Right cardiac atrium (tissue), 5 donors: ENCODE data around the gene STAC3. TPM values are rescaled to one million over a fixed set of nuclear protein-coding genes. Genes with fewer than 3 reads are reported as not detected.
A peak's percentile ranks its signal among the peaks of the same experiment; 100 is the strongest.

Experiments
- ATAC-seq, 2 donors: fragments of 200-7000 bp; cut with Tn5 transposase; one replicate each; pipeline versions ENCODE4 v1.8.0 to v1.9.1; 2020; ENCODE audit warnings: moderate library complexity in 2 of 2, mild to moderate bottlenecking in 1 of 2
- DNase-seq, 3 donors: peaks; one replicate each; pipeline ENCODE4 v3.0.0-alpha.2; 2020
- H3K27ac ChIP-seq: one replicate; pipeline ENCODE4 v1.5.1; 2013; ENCODE audit warnings: mild to moderate bottlenecking, low read length, control low read depth, moderate library complexity
- H3K27me3 ChIP-seq: one replicate; pipeline ENCODE4 v1.6.1; 2013; ENCODE audit not compliant: control insufficient read depth, insufficient read depth
- H3K4me1 ChIP-seq: one replicate; pipeline ENCODE4 v1.6.1; 2013; ENCODE audit warnings: low read length; ENCODE audit not compliant: control insufficient read depth, insufficient read depth
- H3K4me3 ChIP-seq: one replicate; pipeline ENCODE4 v1.5.1; 2013; ENCODE audit warnings: low read length, control low read depth
- H3K9me3 ChIP-seq: one replicate; pipeline ENCODE4 v1.6.1; 2013; ENCODE audit warnings: low read length; ENCODE audit not compliant: control insufficient read depth
- WGBS: extraction: QIAGEN DNeasy Blood & Tissue Kit; methylation state at CpG from one replicate; pipeline ENCODE4 v1.1.7; 2013; 5-methylcytosine and 5-hydroxymethylcytosine counted together
- intact Hi-C, 4 donors: fragments of 100-400 bp; cut with DNase I; formaldehyde crosslinking; loops; one replicate each; pipeline versions ENCODE4 v1.11.0 to v1.14.0; 2022 to 2023
- polyA plus RNA-seq: library from polyadenylated mRNA; stranded (reverse); fragments of 200-250 nt; gene quantifications from one replicate; pipeline ENCODE4 v1.2.3, GENCODE V29; 2013
- total RNA-seq, 4 donors: library from RNA; stranded (reverse); fragmentation: NEBNext Ultra II Directional; extraction: Animal tissue kit (Norgen Biotek cat#: 25700); gene quantifications; one replicate each; pipeline ENCODE4 v1.2.1, GENCODE V29; 2021
- donor health status: healthy with polysubstance abuse.
- donor health status: DM: no; HTN: yes; CAD: no.
- donor health status: DM: no; HTN: no; CAD: no.
- donor health status: DM: no; HTN: yes; CAD: no; lungs with severe emphysema.
- donor health status: DM: yes; HTN: yes; CAD: no.

Gene STAC3
- total and polyA plus RNA-seq, 5 donors, result 0.91 to 2.3 (median 1.3) TPM

- peaks cover 4% of the 10 kb centered on the region for H3K4me1 ChIP-seq
- intact Hi-C loops, result loop anchor here in 3 of 4 donors (1.0 to 2.0 kb wide), 2 partner anchors 26 to 27 kb away; no protein-coding TSS in a partner anchor
- no peaks in the 10 kb centered on the region for H3K27me3 ChIP-seq
- H3K4me3 ChIP-seq, result no peak overlapping the region
- ATAC-seq (no peak), DNase-seq (peak in 1 of 3 donors; percentile 64)
- H3K9me3 ChIP-seq, result no peaks in the 10 kb centered on the region
- H3K27ac ChIP-seq, result no peak overlapping the region
- 67% methylated on average over 7 of the region's 7 CpGs for WGBS
These were observed 38.3 kb downstream of the STAC3 start for GRCh38 chr12:57212701-57213057.

GRCh38 chr12:57211791-57212700 lies 38.9 kb downstream of the STAC3 start:
- peaks cover 4% of the 10 kb centered on the region for H3K4me1 ChIP-seq
- ATAC-seq (no peak), DNase-seq (peak in 1 of 3 donors; percentile 77)
- intact Hi-C loops, result loop anchor here in 2 of 4 donors (2.0 kb wide), 1 partner anchor 27 kb away; no protein-coding TSS in a partner anchor
- no peak overlapping the region for H3K27ac ChIP-seq
- no peak overlapping the region for H3K4me3 ChIP-seq
- no peaks in the 10 kb centered on the region for H3K9me3 ChIP-seq
- no peaks in the 10 kb centered on the region for H3K27me3 ChIP-seq
- 82% methylated on average over 27 of the region's 27 CpGs for WGBS

DNA sequence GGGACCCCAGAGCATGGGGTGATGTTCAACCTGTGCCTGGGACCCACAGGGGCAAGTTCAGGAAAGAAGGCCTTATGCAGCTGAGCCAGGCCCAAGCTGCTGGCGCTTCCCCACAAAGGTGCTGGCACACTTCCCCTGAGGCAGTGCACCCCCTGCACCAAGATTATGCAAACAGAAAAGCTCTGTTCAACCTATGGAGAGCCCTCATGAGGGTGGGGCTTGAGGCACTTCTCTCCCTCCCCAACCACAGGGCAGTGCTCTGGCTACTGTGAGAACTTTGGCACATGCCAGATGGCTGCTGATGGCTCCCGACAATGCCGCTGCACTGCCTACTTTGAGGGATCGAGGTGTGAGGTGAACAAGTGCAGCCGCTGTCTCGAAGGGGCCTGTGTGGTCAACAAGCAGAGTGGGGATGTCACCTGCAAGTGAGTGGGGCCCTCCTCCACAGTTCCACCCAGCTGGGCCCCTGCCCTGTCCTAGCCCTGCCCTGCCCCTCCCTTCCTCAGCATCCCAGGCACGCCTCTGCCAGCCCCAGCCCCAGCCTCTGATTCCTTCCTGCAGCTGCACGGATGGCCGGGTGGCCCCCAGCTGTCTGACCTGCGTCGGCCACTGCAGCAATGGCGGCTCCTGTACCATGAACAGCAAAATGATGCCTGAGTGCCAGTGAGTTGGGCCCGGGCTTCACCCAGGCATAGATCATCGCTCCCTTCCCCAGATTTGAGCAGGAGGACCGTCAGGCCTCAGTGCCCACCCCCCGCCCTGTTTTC lies 39.9 kb downstream of the STAC3 start:
- 83% methylated on average over 16 of the region's 16 CpGs for WGBS
- intact Hi-C loops, result no loop called here
- peaks cover 4% of the 10 kb centered on the region for H3K4me1 ChIP-seq
- ATAC-seq, result no peak
- H3K4me3 ChIP-seq, result no peak overlapping the region
- no peaks in the 10 kb centered on the region for H3K9me3 ChIP-seq
- no peak overlapping the region for H3K27ac ChIP-seq
- DNase-seq, result peak in 1 of 3 donors; percentile 65
- H3K27me3 ChIP-seq, result no peaks in the 10 kb centered on the region

DNA sequence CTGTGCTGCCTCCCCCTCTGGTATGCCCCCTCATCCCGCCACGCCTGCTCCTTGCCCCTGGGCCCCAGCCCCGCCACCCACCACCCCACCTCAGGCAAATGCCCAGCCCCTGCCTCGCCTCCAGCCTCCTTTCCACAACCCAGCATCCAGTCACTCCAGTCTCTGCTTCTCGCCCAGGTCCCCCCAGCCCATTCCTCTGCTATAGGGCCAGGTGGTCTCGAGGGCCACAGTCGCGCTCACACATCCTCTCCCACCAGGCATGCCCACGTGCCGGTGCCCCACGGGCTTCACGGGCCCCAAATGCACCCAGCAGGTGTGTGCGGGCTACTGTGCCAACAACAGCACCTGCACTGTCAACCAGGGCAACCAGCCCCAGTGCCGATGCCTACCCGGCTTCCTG lies 40.5 kb downstream of the STAC3 start:
- WGBS, result 94% methylated on average over 15 of the region's 15 CpGs
- peak in 1 of 3 donors; percentile 67 for DNase-seq
- intact Hi-C loops, result no loop called here
- Histone ChIP-seq H3K9me3 (no peaks in the 10 kb centered on the region), H3K27ac (no peak overlapping the region), H3K27me3 (no peaks in the 10 kb centered on the region), H3K4me3 (no peak overlapping the region), H3K4me1 (peaks cover 4% of the 10 kb centered on the region)
- no peak for ATAC-seq

GRCh38 chr12:57209916-57210315 lies 41.1 kb downstream of the STAC3 start:
- Histone ChIP-seq H3K4me1 (peaks cover 4% of the 10 kb centered on the region), H3K27me3 (no peaks in the 10 kb centered on the region), H3K4me3 (no peak overlapping the region), H3K27ac (no peak overlapping the region), H3K9me3 (no peaks in the 10 kb centered on the region)
- ATAC-seq (no peak), DNase-seq (peak in 1 of 3 donors; percentile 33)
- intact Hi-C loops, result no loop called here
- WGBS, result 90% methylated on average over 8 of the region's 8 CpGs

DNA sequence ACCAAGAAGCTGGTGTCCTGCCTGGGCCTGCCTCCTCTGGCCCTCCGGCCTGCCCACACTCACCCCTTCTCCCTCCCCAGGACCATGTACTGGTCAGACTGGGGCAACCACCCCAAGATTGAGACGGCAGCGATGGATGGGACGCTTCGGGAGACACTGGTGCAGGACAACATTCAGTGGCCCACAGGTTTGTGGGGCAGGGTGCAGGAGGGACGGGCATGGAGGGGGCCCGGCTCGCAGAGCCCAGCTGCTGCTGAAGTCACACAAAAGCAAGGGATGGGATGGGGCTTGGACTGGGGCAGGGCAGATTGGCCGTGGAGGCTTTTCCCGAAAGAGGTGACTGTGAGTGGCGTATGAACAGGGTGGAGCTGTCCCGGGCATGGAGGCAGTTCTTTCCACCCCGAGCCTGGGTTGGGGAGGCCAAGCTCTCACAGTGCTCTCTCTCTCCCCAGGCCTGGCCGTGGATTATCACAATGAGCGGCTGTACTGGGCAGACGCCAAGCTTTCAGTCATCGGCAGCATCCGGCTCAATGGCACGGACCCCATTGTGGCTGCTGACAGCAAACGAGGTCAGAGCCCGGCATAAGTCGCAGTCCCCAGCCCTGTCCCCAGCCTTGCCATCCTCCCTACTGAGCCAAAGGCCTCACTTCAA lies 42.2 kb downstream of the STAC3 start:
- Histone ChIP-seq H3K4me3 (no peak overlapping the region), H3K4me1 (peaks cover 4% of the 10 kb centered on the region), H3K9me3 (no peaks in the 10 kb centered on the region), H3K27ac (peak overlapping the region; percentile 39), H3K27me3 (no peaks in the 10 kb centered on the region)
- ATAC-seq (peak; percentile 75 to 79), DNase-seq (peak; percentile 91 to 94 (median 93))
- 38% methylated on average over 22 of the region's 22 CpGs for WGBS
- intact Hi-C loops, result no loop called here

GRCh38 chr12:57207731-57208630 lies 43.0 kb downstream of the STAC3 start:
- ATAC-seq (peak in 1 of 2 donors; percentile 0), DNase-seq (peak in 1 of 3 donors; percentile 63)
- intact Hi-C loops, result no loop called here
- Histone ChIP-seq H3K27ac (no peak overlapping the region), H3K4me3 (no peak overlapping the region), H3K9me3 (no peaks in the 10 kb centered on the region), H3K4me1 (peaks cover 4% of the 10 kb centered on the region), H3K27me3 (no peaks in the 10 kb centered on the region)
- 84% methylated on average over 29 of the region's 29 CpGs for WGBS

DNA sequence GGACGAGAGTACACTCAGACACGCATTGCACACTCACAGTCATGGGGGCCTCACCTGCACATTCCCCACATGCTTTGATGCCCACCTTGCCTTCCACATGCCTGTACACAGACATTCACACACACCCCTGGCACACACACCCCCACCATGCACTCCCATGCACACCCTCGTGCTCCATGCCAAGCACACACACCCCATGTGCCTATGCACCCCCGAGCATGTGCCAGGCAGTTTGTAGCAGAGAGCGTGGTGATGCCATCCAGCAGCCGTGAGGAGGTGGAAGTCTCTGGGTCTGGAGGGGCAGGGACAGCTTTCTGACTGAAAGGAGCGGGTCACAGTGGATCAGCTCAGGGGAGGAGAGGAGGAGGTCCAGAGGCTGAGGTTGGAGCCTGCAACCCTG lies 45.1 kb downstream of the STAC3 start:
- WGBS, result 88% methylated on average over 7 of the region's 7 CpGs
- intact Hi-C loops, result no loop called here

GRCh38 chr12:57205186-57205585 lies 45.8 kb downstream of the STAC3 start:
- intact Hi-C loops, result no loop called here
- no peaks in the 10 kb centered on the region for H3K27me3 ChIP-seq
- WGBS, result 94% methylated on average over 26 of the region's 26 CpGs
- no peaks in the 10 kb centered on the region for H3K9me3 ChIP-seq
- H3K4me1 ChIP-seq, result peaks cover 4% of the 10 kb centered on the region
- no peak overlapping the region for H3K4me3 ChIP-seq
- no peak overlapping the region for H3K27ac ChIP-seq
- no peak for ATAC-seq
- no peak for DNase-seq

More for the DNA sequence above, 45.1 kb downstream of the STAC3 start:
- Histone ChIP-seq H3K27me3 (no peaks in the 10 kb centered on the region), H3K27ac (no peak overlapping the region), H3K4me3 (no peak overlapping the region), H3K9me3 (no peaks in the 10 kb centered on the region), H3K4me1 (peaks cover 4% of the 10 kb centered on the region)
- peak in 1 of 3 donors; percentile 52 for DNase-seq
- ATAC-seq, result no peak

DNA sequence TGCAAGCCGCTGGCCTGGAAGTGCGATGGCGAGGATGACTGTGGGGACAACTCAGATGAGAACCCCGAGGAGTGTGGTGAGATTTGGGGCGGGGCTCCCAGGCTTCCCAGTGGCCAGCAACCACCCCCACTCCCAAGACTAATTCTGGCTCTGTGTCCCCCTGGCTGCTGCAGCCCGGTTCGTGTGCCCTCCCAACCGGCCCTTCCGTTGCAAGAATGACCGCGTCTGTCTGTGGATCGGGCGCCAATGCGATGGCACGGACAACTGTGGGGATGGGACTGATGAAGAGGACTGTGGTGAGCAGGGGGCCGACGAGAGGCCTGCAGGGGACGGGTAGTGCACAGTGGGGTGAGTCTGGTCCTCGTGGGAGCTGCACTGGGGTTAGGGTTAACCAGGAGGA lies 46.5 kb downstream of the STAC3 start:
- peaks cover 4% of the 10 kb centered on the region for H3K4me1 ChIP-seq
- H3K4me3 ChIP-seq, result no peak overlapping the region
- intact Hi-C loops, result no loop called here
- no peaks in the 10 kb centered on the region for H3K27me3 ChIP-seq
- H3K9me3 ChIP-seq, result no peaks in the 10 kb centered on the region
- ATAC-seq (no peak), DNase-seq (peak in 1 of 3 donors; percentile 55)
- 88% methylated on average over 19 of the region's 19 CpGs for WGBS
- no peak overlapping the region for H3K27ac ChIP-seq
